Duodenal mucosa (tissue), 2 donors: ENCODE results near the gene GMEB1.
"Not testable (repeated sequence)": the region's sequence is repeated elsewhere in the genome, so short reads cannot be mapped to it uniquely, and the experiment has no call there.

ENCODE experiments used
- H3K27ac ChIP-seq: one replicate; pipeline ENCODE4 v1.7.0; 2013; ENCODE audit warnings: low read depth, low read length
- H3K27me3 ChIP-seq, 2 donors: one replicate each; pipeline ENCODE4 v1.7.0; 2013; ENCODE audit warnings: low read length in 2 of 2, control low read depth in 1 of 2; ENCODE audit not compliant: insufficient read depth in 2 of 2, control insufficient read depth in 1 of 2
- H3K36me3 ChIP-seq, 2 donors: one replicate each; pipeline ENCODE4 v1.7.0; 2013; ENCODE audit warnings: low read length in 2 of 2, control low read depth in 1 of 2; ENCODE audit not compliant: insufficient read depth in 2 of 2, control insufficient read depth in 1 of 2
- H3K4me1 ChIP-seq, 2 donors: one replicate each; pipeline ENCODE4 v1.7.0; 2013; ENCODE audit warnings: low read length in 2 of 2, control low read depth in 1 of 2; ENCODE audit not compliant: insufficient read depth in 2 of 2, control insufficient read depth in 1 of 2
- H3K4me3 ChIP-seq, 2 donors: one replicate each; pipeline ENCODE4 v1.7.0; 2013; ENCODE audit warnings: low read length in 2 of 2, low read depth in 1 of 2
- H3K9ac ChIP-seq, 2 donors: one replicate each; pipeline ENCODE4 v1.7.0; 2013; ENCODE audit warnings: low read length in 2 of 2, low read depth in 1 of 2
- H3K9me3 ChIP-seq, 2 donors: one replicate each; pipeline ENCODE4 v1.7.0; 2013; ENCODE audit warnings: low read length in 2 of 2, control low read depth in 1 of 2; ENCODE audit not compliant: control insufficient read depth in 1 of 2

GMEB1 gene

GRCh38 chr1:28718586-28719331, 50.2 kb downstream of the GMEB1 start:
- Histone ChIP-seq H3K4me3 (no peak overlapping the region), H3K9me3 (no peaks in the 10 kb centered on the region), H3K27me3 (no peaks in the 10 kb centered on the region), H3K4me1 (no peaks in the 10 kb centered on the region), H3K9ac (no peak overlapping the region), H3K36me3 (peaks cover 7 to 13% of the 10 kb centered on the region in 2 donors), H3K27ac (no peak overlapping the region)

GRCh38 chr1:28719332-28719619, 50.7 kb downstream of the GMEB1 start:
- no peak overlapping the region for H3K27ac ChIP-seq
- H3K4me3 ChIP-seq: no peak overlapping the region
- no peak overlapping the region for H3K9ac ChIP-seq
- no peaks in the 10 kb centered on the region for H3K4me1 ChIP-seq
- peaks cover 2 to 8% of the 10 kb centered on the region in 2 donors for H3K36me3 ChIP-seq
- H3K9me3 ChIP-seq: no peaks in the 10 kb centered on the region
- no peaks in the 10 kb centered on the region for H3K27me3 ChIP-seq

DNA sequence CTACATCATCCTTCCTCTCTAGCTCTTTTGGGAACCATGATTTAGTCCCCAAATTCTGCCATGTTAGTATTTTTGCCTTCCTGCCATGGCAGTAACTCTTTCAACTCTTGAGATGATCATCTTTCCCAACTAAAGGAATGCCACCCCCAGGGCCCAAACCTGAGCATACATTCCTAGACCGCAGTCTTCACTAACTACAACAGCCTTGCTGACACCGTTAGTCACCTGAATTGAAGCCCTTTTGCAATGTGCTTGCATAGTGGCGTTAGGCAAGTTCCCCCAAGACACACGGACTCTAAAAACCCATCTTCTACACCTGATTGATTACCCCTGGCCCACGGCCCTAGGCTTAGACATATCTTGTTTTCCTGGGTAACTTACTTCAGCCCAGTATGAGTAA, 51.8 kb downstream of the GMEB1 start:
- Histone ChIP-seq H3K9me3 (no peaks in the 10 kb centered on the region), H3K27ac (no peak overlapping the region), H3K9ac (no peak overlapping the region), H3K36me3 (peaks cover 0 to 2% of the 10 kb centered on the region in 2 donors), H3K4me1 (no peaks in the 10 kb centered on the region), H3K27me3 (no peaks in the 10 kb centered on the region), H3K4me3 (no peak overlapping the region)

DNA sequence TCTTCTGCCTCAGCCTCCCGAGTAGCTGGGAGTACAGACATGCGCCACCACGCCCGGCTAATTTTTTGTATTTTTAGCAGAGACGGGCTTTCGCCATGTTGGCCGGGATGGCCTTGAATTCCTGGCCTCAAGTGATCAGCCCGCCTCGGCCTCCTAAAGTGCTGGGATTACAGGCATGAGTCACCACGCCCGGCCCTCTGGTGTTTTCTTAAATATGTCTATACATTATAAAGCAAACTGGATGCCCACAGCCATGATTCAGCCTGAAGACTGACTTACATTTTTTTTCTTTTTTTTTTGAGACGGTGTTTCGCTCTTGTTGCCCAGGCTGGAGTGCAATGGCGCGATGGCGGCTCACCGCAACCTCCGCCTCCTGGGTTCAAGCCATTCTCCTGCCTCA, 53.3 kb downstream of the GMEB1 start:
- H3K27ac ChIP-seq, H3K9ac ChIP-seq, H3K4me3 ChIP-seq, H3K9me3 ChIP-seq, H3K4me1 ChIP-seq, H3K27me3 ChIP-seq, H3K36me3 ChIP-seq: not testable (repeated sequence)

DNA sequence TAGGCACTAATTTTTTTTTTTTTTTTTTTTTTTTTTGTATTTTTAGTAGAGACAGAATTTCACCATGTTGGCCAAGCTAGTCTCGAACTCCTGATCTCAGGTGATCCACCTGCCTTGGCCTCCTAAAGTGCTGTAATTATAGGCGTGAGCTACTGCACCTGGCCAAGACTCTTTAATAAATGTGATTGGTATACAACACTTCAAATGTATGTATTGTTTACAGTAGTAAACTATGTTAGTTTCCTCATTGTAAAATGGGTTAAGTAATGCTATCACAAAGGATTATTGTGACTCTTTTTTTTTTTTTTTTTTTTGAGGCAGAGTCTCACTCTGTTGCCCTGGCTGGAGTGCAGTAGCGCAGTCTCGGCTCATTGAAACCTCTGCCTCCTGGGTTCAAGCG, 56.8 kb downstream of the GMEB1 start:
- not testable (repeated sequence) for H3K27me3 ChIP-seq, H3K9me3 ChIP-seq, H3K4me3 ChIP-seq, H3K9ac ChIP-seq, H3K4me1 ChIP-seq, H3K27ac ChIP-seq, H3K36me3 ChIP-seq

GRCh38 chr1:28735961-28736449, 67.4 kb downstream of the GMEB1 start:
- Histone ChIP-seq H3K9me3 (no peaks in the 10 kb centered on the region), H3K4me3 (peak overlapping the region; percentile 71 to 79), H3K4me1 (peaks cover 35 to 39% of the 10 kb centered on the region in 2 donors), H3K27ac (peak overlapping the region; percentile 68), H3K27me3 (no peaks in the 10 kb centered on the region), H3K36me3 (peaks cover 10 to 19% of the 10 kb centered on the region in 2 donors), H3K9ac (peak overlapping the region; percentile 71 to 83)

- Histone ChIP-seq H3K4me1 (peaks cover 39% of the 10 kb centered on the region in 2 donors), H3K27ac (peak within 1 kb of the TSS; percentile 89), H3K9ac (peak within 1 kb of the TSS; percentile 89 to 93), H3K36me3 (peaks cover 13 to 25% of the 10 kb centered on the region in 2 donors), H3K4me3 (peak within 1 kb of the TSS; percentile 76 to 79), H3K27me3 (no peaks in the 10 kb centered on the region), H3K9me3 (no peaks in the 10 kb centered on the region)
These were observed 68.1 kb downstream of the GMEB1 start, which contains the start of gene YTHDF2 for GRCh38 chr1:28736450-28737306. TSS of gene YTHDF2 (plus strand) at chr1:28736940. CDS start at chr1:28737121, 181 bp downstream.

DNA sequence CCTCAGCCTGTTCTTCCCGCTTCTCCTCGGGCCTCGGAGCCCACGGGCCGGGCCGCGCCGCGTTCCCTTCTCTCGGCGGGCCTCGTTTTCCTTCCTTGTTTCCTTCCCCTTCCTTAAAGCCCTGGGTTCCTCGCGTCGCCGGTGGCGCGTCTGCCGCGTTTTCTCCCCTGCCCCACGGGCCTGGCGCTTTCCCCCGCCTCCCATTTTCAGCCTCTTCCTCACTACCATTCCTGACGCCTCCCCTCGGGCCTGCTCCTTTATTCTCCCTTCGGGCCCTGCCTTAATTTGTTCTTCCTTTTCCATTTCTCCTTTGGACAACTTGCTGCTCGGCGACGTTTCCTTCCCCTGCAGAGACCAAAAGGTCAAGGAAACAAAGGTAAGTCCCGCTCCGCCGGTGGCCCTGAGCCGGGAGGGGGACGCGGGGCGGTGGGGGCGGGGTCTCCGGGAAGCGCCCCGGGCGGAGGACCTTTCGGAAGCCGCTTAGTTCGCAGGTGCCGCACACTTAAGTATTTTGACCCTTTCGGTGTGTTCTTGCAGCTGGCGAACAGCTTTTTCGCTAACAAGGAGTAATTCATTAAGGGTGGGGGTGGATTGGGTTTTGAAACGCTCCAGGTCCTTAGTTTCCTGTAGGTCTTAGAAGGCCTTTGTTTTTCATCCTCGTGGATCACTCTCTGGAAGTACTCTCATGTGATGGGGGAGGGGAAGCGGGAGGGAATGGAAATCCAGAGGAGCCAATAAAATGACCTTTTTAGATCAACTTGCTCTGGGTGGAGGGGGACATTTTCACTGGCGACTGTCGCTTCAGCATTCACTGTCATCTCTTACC, 68.9 kb downstream of the GMEB1 start:
- H3K36me3 ChIP-seq: peaks cover 17 to 33% of the 10 kb centered on the region in 2 donors
- peak overlapping the region; percentile 89 for H3K27ac ChIP-seq

GRCh38 chr1:28740118-28740517, 71.5 kb downstream of the GMEB1 start:
- H3K27ac ChIP-seq: no peak overlapping the region
- peaks cover 34 to 59% of the 10 kb centered on the region in 2 donors for H3K36me3 ChIP-seq
- H3K4me1 ChIP-seq: peaks cover 45 to 57% of the 10 kb centered on the region in 2 donors
- H3K9me3 ChIP-seq: no peaks in the 10 kb centered on the region
- no peak overlapping the region for H3K4me3 ChIP-seq
- no peak overlapping the region for H3K9ac ChIP-seq
- H3K27me3 ChIP-seq: no peaks in the 10 kb centered on the region

More for the DNA sequence above, 68.9 kb downstream of the GMEB1 start:
- no peaks in the 10 kb centered on the region for H3K27me3 ChIP-seq
- H3K4me3 ChIP-seq: peak overlapping the region; percentile 76 to 79
- H3K9ac ChIP-seq: peak overlapping the region; percentile 89 to 93
- H3K4me1 ChIP-seq: peaks cover 39 to 41% of the 10 kb centered on the region in 2 donors
- H3K9me3 ChIP-seq: no peaks in the 10 kb centered on the region
